ENCODE measurements around the gene SHFL. TPM values are rescaled to one million over a fixed set of nuclear protein-coding genes. Genes with fewer than 3 reads are reported as not detected.

The SHFL gene
- total RNA-seq, 1 donor from 2014 or later = 35.3 TPM

DNA sequence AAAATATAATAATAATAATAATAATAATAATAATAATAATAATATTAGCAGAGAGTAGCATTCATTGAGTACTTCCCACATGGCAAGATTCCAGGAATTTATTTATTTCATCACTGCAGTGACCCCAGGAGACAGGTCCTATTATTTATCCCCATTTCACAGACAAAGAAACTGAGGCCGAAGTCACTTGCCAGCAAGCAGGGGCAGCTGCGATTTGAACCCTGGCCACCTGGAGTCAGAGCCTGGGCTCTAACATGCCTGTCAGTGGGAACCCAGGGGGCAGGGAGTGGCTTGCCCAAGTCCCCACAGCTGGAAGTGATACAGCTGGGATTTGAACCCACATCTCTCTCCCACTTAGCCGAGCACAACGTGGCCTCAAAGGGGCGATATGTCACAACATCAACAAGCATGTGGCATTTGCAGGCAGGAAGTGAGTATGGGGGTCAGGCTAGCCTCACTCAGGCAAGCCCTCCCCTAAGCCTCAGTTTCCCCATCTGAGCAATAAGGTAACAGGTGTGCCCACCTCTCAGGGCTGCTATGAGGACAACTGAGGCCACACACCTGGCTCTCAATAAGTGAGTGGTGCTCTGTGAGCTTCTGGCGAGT, 2.9 kb downstream of the SHFL start:
- TF ChIP-seq, protein P1, sequence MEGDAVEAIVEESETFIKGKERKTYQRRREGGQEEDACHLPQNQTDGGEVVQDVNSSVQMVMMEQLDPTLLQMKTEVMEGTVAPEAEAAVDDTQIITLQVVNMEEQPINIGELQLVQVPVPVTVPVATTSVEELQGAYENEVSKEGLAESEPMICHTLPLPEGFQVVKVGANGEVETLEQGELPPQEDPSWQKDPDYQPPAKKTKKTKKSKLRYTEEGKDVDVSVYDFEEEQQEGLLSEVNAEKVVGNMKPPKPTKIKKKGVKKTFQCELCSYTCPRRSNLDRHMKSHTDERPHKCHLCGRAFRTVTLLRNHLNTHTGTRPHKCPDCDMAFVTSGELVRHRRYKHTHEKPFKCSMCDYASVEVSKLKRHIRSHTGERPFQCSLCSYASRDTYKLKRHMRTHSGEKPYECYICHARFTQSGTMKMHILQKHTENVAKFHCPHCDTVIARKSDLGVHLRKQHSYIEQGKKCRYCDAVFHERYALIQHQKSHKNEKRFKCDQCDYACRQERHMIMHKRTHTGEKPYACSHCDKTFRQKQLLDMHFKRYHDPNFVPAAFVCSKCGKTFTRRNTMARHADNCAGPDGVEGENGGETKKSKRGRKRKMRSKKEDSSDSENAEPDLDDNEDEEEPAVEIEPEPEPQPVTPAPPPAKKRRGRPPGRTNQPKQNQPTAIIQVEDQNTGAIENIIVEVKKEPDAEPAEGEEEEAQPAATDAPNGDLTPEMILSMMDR (IDR thresholded peaks at IDR 0.05; ENCODE audit: insufficient read depth, low read length, poor library complexity, severe bottlenecking) = no peak
- Histone ChIP-seq H3K36me3 (ENCODE audit: control insufficient read depth, insufficient read depth, low read length) (no peaks in the 10 kb centered on the region), H3K27me3 (ENCODE audit: control insufficient read depth, insufficient read depth, low read length) (no peaks in the 10 kb centered on the region), H3K4me3 (ENCODE audit: low read depth, low read length) (no peak overlapping the region)
- no peak for DNase-seq (ENCODE audit: low read depth)

DNA sequence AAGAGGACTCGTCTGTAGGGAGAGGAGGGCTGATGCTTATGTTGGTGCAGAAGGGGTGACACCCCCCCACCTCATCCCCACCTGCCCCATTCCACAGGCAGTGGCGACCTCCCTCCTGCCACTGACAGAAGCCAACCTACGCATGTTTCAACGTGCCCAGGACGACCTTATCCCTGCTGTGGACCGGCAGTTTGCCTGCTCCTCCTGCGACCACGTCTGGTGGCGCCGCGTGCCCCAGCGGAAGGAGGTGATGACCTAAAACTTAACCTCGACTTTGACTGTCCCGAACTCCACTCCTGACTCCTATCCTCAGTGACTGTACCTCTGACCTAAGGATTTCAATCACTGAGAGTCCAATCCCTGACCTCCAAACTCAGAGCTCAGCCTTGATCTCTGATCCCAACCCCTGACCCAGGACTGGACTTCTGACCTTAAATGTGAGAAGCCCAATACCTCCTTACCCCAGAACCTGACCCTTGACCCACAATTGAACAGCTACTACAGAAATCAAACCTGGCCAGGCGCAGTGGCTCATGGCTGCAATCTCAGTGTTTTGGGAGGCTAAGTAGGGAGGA, 3.8 kb downstream of the SHFL start:
- no peaks in the 10 kb centered on the region for H3K36me3 ChIP-seq (ENCODE audit: control insufficient read depth, insufficient read depth, low read length)
- TF ChIP-seq, protein P1 (IDR thresholded peaks at IDR 0.05; ENCODE audit: insufficient read depth, low read length, poor library complexity, severe bottlenecking) = no peak
- H3K27me3 ChIP-seq (ENCODE audit: control insufficient read depth, insufficient read depth, low read length) = no peaks in the 10 kb centered on the region
- no peak for DNase-seq (ENCODE audit: low read depth)
- H3K4me3 ChIP-seq (ENCODE audit: low read depth, low read length) = no peak overlapping the region

DNA sequence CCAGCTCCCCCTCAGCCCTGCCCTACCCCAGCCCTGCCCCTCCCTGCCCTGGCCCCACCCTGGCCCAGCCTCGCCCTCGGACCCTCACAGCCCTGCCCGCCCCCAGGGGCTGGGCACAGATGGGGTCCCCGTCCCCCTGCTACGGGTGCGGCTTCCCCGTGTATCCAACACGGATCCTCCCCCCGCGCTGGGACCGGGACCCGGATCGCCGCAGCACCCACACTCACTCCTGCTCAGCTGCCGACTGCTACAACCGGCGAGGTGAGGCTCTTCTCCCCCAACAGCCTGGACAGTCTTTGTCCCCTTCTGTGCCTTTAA, 5.2 kb downstream of the SHFL start:
- TF ChIP-seq, protein P1 (IDR thresholded peaks at IDR 0.05; ENCODE audit: insufficient read depth, low read length, poor library complexity, severe bottlenecking) = no peak
- Histone ChIP-seq H3K4me3 (ENCODE audit: low read depth, low read length) (no peak overlapping the region), H3K36me3 (ENCODE audit: control insufficient read depth, insufficient read depth, low read length) (no peaks in the 10 kb centered on the region), H3K27me3 (ENCODE audit: control insufficient read depth, insufficient read depth, low read length) (no peaks in the 10 kb centered on the region)
- no peak for DNase-seq (ENCODE audit: low read depth)

DNA sequence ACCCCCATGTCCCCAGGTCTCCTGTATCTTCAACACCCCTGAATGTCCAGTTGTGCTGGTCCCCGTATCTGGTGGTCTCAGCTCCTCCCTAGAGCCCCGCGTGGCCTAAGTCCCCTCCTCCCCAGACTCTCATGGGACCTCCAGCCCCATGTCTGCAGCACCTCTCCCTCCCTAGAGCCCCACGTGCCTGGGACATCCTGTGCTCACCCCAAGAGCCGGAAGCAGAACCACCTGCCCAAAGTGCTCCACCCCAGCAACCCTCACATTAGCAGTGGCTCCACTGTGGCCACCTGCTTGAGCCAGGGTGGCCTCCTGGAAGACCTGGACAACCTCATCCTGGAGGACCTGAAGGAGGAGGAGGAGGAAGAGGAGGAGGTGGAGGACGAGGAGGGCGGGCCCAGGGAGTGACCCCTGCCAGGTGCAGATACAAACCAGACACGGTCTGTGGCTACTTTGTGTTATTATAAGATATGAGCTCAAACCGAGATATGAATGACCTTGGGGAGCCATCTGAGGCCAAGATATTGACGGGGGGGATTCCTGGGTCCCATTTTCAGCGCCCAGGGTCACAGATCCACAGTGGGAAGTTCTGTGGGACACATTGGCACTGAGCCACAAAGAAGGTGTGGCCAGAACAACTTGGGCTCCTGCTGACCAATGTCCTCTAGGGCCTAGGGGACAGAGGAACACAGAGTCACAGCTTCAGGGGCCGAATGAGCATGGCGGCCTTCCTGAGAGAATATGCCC, 6.0 kb downstream of the SHFL start:
- Histone ChIP-seq H3K4me3 (ENCODE audit: low read depth, low read length) (no peak overlapping the region), H3K27me3 (ENCODE audit: control insufficient read depth, insufficient read depth, low read length) (no peaks in the 10 kb centered on the region), H3K36me3 (ENCODE audit: control insufficient read depth, insufficient read depth, low read length) (no peaks in the 10 kb centered on the region)
- TF ChIP-seq, protein P1 (IDR thresholded peaks at IDR 0.05; ENCODE audit: insufficient read depth, low read length, poor library complexity, severe bottlenecking) = no peak
- no peak for DNase-seq (ENCODE audit: low read depth)

DNA sequence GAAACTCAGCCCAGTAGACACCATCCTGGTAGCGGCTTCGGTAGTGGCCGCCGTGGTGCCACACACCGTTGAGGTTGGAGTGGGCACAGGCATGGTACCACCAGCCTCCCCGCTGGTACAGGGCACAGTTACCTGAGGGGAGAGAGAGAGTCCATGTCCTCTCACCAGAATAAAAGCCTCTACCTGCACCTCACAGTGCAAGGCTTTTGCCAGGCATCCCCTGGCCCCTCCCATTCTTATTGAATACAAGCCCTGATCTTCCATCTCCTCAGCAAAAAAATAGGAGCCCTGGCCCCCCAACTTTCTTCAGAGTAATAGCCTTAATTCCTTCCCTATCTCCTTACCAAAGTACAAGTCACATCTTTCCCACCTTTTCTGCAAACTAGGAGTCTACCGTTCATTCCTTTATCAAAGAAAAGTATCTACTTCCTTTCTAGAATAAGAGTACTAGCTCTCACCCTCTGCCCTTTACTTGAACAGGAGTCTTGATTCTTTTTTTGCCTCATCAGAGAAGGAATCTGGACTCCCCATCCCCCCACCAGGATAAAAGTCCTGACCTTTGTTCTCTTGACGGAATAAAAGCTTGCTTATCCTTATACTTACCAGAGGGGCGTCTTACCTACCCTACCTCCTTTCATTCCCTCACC, 6.7 kb downstream of the SHFL start:
- H3K36me3 ChIP-seq (ENCODE audit: control insufficient read depth, insufficient read depth, low read length) = no peaks in the 10 kb centered on the region
- no peak for DNase-seq (ENCODE audit: low read depth)
- H3K4me3 ChIP-seq (ENCODE audit: low read depth, low read length) = no peak overlapping the region
- TF ChIP-seq, protein P1 (IDR thresholded peaks at IDR 0.05; ENCODE audit: insufficient read depth, low read length, poor library complexity, severe bottlenecking) = no peak
- H3K27me3 ChIP-seq (ENCODE audit: control insufficient read depth, insufficient read depth, low read length) = no peaks in the 10 kb centered on the region
